Natural killer cell (primary cell): ENCODE measurements around the gene GDAP1L1. TPM values are rescaled to one million over a fixed set of nuclear protein-coding genes. Genes with fewer than 3 reads are reported as not detected.

Experiments used
- ATAC-seq, 3 donors: fragments of 150-1000 bp in 2 of 3; fragments of 200-7000 bp in 1 of 3; cut with Tn5 transposase; 1 replicate in 1 of 3; 2 replicates in 2 of 3; pipeline ENCODE4 v1.10.0; 2021; ENCODE audit warnings: mild to moderate bottlenecking in 2 of 3, moderate library complexity in 2 of 3
- DNase-seq, 2 donors: peaks; one replicate each; pipeline versions ENCODE4 v3.0.0 to v3.0.0-alpha.2; 2013 to 2021; ENCODE audit warnings: mixed read lengths in 1 of 2
- H3K27ac ChIP-seq: one replicate; pipeline ENCODE4 v1.5.1; 2013; ENCODE audit warnings: mild to moderate bottlenecking, low read length
- H3K27me3 ChIP-seq: one replicate; pipeline ENCODE4 v1.6.1; 2013; ENCODE audit warnings: low read length; ENCODE audit not compliant: control insufficient read depth, insufficient read depth
- H3K36me3 ChIP-seq: one replicate; pipeline ENCODE4 v1.6.1; 2013; ENCODE audit warnings: low read length; ENCODE audit not compliant: control insufficient read depth, insufficient read depth
- H3K4me1 ChIP-seq: one replicate; pipeline ENCODE4 v1.6.1; 2013; ENCODE audit warnings: low read length; ENCODE audit not compliant: control insufficient read depth, insufficient read depth
- H3K4me3 ChIP-seq: one replicate; pipeline ENCODE4 v1.5.1; 2013; ENCODE audit warnings: low read length
- H3K9me3 ChIP-seq: one replicate; pipeline ENCODE4 v1.6.1; 2013; ENCODE audit warnings: low read length; ENCODE audit not compliant: control insufficient read depth, insufficient read depth
- H3K27ac Mint-ChIP-seq, 2 donors: one replicate each; pipeline ENCODE4 v1.8.0; 2022; ENCODE audit warnings: mild to moderate bottlenecking in 2 of 2, mixed read lengths in 2 of 2, moderate library complexity in 1 of 2
- H3K27me3 Mint-ChIP-seq, 2 donors: one replicate each; pipeline ENCODE4 v1.8.0; 2022; ENCODE audit warnings: low read depth in 2 of 2, mixed read lengths in 2 of 2
- H3K36me3 Mint-ChIP-seq: one replicate; pipeline ENCODE4 v1.8.0; 2022; ENCODE audit warnings: mixed read lengths
- H3K4me1 Mint-ChIP-seq, 2 donors: one replicate each; pipeline ENCODE4 v1.8.0; 2022; ENCODE audit warnings: mixed read lengths in 2 of 2
- H3K4me3 Mint-ChIP-seq: one replicate; pipeline ENCODE4 v1.8.0; 2022; ENCODE audit warnings: mild to moderate bottlenecking, moderate library complexity, mixed read lengths
- H3K9me3 Mint-ChIP-seq, 2 donors: one replicate each; pipeline ENCODE4 v1.8.0; 2022; ENCODE audit warnings: mixed read lengths in 2 of 2
- CTCF ChIP-seq: fragments of 200-600 bp; IDR thresholded peaks from one replicate; pipeline ENCODE4 v1.8.0; 2022; ENCODE audit warnings: antibody characterized with exemption
- WGBS: methylation state at CpG from one replicate; pipeline ENCODE4 v1.1.7; 2013; ENCODE audit warnings: missing lambda C conversion rate; ENCODE audit not compliant: insufficient coverage; 5-methylcytosine and 5-hydroxymethylcytosine counted together
- intact Hi-C: fragments of 100-400 bp; cut with micrococcal nuclease; formaldehyde crosslinking; loops from one replicate; pipeline ENCODE4 v1.14.2; 2022
- total RNA-seq, 4 donors: library from RNA; stranded (reverse); fragments of 120-200 nt in 1 of 4; gene quantifications; one replicate each; pipeline versions ENCODE4 v1.2.3 to v1.2.4, GENCODE V29; 2013 to 2022

The GDAP1L1 gene
- total RNA-seq, 3 donors from 2014 or later (not counting 1 experiment from before 2014, with no cell fraction given) = not detected

GRCh38 chr20:44209686-44210405 is 37.3 kb upstream of the GDAP1L1 start:
- Mint-ChIP-seq H3K9me3 (no peaks in the 10 kb centered on the region), H3K27me3 (no peaks in the 10 kb centered on the region), H3K4me1 (peaks cover 45 to 49% of the 10 kb centered on the region in 2 donors), H3K36me3 (no peaks in the 10 kb centered on the region), H3K4me3 (peak overlapping the region; percentile 98), H3K27ac (peak overlapping the region; percentile 92 to 97)
- Histone ChIP-seq H3K9me3 (no peaks in the 10 kb centered on the region), H3K27me3 (no peaks in the 10 kb centered on the region), H3K27ac (peak overlapping the region; percentile 89), H3K36me3 (peaks cover 15% of the 10 kb centered on the region), H3K4me1 (peaks cover 22% of the 10 kb centered on the region), H3K4me3 (peak overlapping the region; percentile 81)
- TF ChIP-seq CTCF = no peak
- under 1% methylated on average over 28 of the region's 31 CpGs for WGBS
- intact Hi-C loops = loop anchor here (2.0 to 10.0 kb wide), 2 partner anchors 255 to 675 kb away; partner anchors contain the start of gene YWHAB
- peak in 1 of 2 donors; percentile 37 for DNase-seq
- ATAC-seq = no peak

- peaks cover 52 to 56% of the 10 kb centered on the region in 2 donors for H3K4me1 Mint-ChIP-seq
- under 1% methylated on average over 79 of the region's 79 CpGs for WGBS
- Histone ChIP-seq H3K9me3 (no peaks in the 10 kb centered on the region), H3K27ac (peak within 1 kb of the TSS; percentile 89), H3K36me3 (peaks cover 8% of the 10 kb centered on the region), H3K4me3 (peak within 1 kb of the TSS; percentile 81), H3K27me3 (no peaks in the 10 kb centered on the region), H3K4me1 (peaks cover 25% of the 10 kb centered on the region)
- peaks cover 6% of the 10 kb centered on the region for H3K36me3 Mint-ChIP-seq
- ATAC-seq (peak; percentile 81 to 96 (median 84)), DNase-seq (peak; percentile 98 to 99)
- intact Hi-C loops = loop anchor here (2.0 to 10.0 kb wide), 2 partner anchors 254 to 674 kb away; partner anchors contain the start of gene YWHAB
- H3K27me3 Mint-ChIP-seq = no peaks in the 10 kb centered on the region
- H3K4me3 Mint-ChIP-seq = peak within 1 kb of the TSS; percentile 98
- no peak for TF ChIP-seq CTCF
- H3K9me3 Mint-ChIP-seq = no peaks in the 10 kb centered on the region
- H3K27ac Mint-ChIP-seq = peak within 1 kb of the TSS; percentile 92 to 97
Measured at GRCh38 chr20:44210406-44211176, 36.5 kb upstream of the GDAP1L1 start, which contains the start of gene OSER1. OSER1 (minus strand) TSS chr20:44210771; CDS start chr20:44206957, 3,814 bp downstream.

GRCh38 chr20:44211177-44212039 is 35.7 kb upstream of the GDAP1L1 start:
- peak overlapping the region; percentile 92 to 97 for H3K27ac Mint-ChIP-seq
- Histone ChIP-seq H3K4me3 (peak overlapping the region; percentile 69), H3K36me3 (peaks cover 2% of the 10 kb centered on the region), H3K4me1 (peaks cover 25% of the 10 kb centered on the region), H3K9me3 (no peaks in the 10 kb centered on the region), H3K27ac (peak overlapping the region; percentile 88), H3K27me3 (no peaks in the 10 kb centered on the region)
- 23% methylated on average over 21 of the region's 24 CpGs for WGBS
- peak overlapping the region; percentile 98 for H3K4me3 Mint-ChIP-seq
- DNase-seq (peak in 1 of 2 donors; percentile 57), ATAC-seq (no peak)
- peaks cover 58% of the 10 kb centered on the region in 2 donors for H3K4me1 Mint-ChIP-seq
- no peaks in the 10 kb centered on the region for H3K27me3 Mint-ChIP-seq
- no peak for TF ChIP-seq CTCF
- peaks cover 6% of the 10 kb centered on the region for H3K36me3 Mint-ChIP-seq
- no peaks in the 10 kb centered on the region for H3K9me3 Mint-ChIP-seq
- intact Hi-C loops = loop anchor here (2.0 to 10.0 kb wide), 2 partner anchors 253 to 673 kb away; partner anchors contain the start of gene YWHAB
